Measurements from ENCODE around the gene NTN3. TPM values are rescaled to one million over a fixed set of nuclear protein-coding genes. Genes with fewer than 3 reads are reported as not detected.

NTN3 gene
- total and polyA plus RNA-seq, 11 donors, result 0.09 to 0.50 (median 0.20) TPM; not detected in 5

DNA sequence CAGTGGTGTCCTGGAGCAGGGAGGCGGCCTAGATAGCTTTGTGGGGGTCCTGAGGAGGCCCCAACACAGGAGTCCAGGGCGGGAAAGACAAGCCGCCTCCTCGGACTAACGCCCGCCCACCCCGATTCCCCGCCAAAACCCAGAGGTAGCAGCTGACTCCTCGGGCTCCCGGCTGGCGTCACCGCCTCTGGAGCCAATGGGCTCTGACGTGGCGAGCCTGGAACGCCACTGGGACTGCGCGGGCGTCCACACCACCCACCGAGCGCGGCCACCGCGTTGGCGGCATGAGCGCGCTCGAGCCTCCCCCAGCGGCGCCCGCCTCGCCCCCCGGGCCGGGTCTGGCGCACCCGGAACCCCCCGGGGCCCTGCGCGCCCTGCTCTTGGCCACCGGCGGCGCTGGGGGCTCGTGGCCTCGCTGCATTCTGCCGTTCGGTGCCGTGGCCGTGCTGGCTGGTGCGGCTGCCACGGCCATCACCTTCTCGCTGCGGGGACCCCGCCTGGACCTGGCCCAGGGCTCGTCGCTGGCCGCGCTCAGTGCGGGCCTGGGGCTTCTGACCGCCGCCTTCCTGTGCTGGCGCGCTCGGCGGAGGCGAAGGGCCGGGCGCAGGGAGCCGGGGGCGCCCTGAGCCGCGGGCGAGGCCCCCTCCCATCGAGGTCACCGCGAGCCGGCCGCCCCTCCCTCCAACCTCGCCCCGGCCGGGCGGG, 3.4 kb upstream of the NTN3 start:
- WGBS, 4 donors, result 1% methylated on average over 38 to 80 of the region's 80 CpGs
- peak; percentile 33 to 86 (median 76) for ATAC-seq

DNA sequence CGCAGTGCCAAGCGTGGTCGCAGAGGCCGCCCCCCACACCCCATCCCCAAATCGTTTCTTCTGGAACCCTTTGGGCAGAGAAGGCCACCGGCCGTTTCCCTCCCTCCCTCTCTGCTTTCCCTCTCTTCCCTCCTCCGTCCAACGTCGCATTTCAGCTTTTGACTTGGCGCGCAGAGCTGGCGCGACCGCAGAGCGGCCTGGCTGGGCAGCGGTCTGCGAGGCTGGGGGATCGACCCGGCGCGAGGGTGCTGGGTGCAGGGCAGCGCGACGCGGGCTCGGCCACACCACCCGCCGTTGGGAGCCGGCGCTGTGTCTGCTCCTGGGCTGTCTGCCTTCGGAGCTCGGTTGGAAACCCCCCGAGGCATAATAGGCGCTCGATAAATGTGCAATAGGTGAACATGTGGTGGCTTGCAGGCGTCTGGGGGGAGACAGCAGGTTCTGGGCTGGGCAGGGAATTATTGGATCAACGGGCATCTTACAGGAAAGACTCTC, 2.8 kb upstream of the NTN3 start:
- peak in 1 of 5 donors; percentile 58 for DNase-seq
- H3K4me3 ChIP-seq, result peak overlapping the region; percentile 22 to 72 (median 57)
- no peaks in the 10 kb centered on the region for H3K9me3 ChIP-seq
- WGBS, 4 donors, result 0 to 2% (median 1%) methylated on average over 3 to 38 of the region's 38 CpGs
- H3K27me3 ChIP-seq, result peaks cover 9 to 62% (median 30%) of the 10 kb centered on the region in 9 donors
- peak in 2 of 4 donors; percentile 9 to 10 for ATAC-seq
- no peaks in the 10 kb centered on the region for H3K36me3 ChIP-seq
- TF ChIP-seq CTCF (IDR thresholded peaks at IDR 0.05) (no peak), POLR2A (IDR thresholded peaks at IDR 0.05) (no peak)
- H3K4me1 ChIP-seq, result peaks cover 6 to 48% (median 29%) of the 10 kb centered on the region in 12 donors
- intact Hi-C loops (cut with DNase I), result no loop called here
- peak overlapping the region in 5 of 12 donors; percentile 20 to 66 (median 55) for H3K27ac ChIP-seq

More for the DNA sequence above, 3.4 kb upstream of the NTN3 start:
- Histone ChIP-seq H3K27me3 (peaks cover 6 to 56% (median 24%) of the 10 kb centered on the region in 9 donors), H3K27ac (peak overlapping the region in 5 of 12 donors; percentile 20 to 66 (median 55)), H3K4me1 (peaks cover 6 to 45% (median 29%) of the 10 kb centered on the region in 12 donors), H3K36me3 (no peaks in the 10 kb centered on the region), H3K4me3 (peak overlapping the region; percentile 22 to 72 (median 57)), H3K9me3 (no peaks in the 10 kb centered on the region)
- DNase-seq, result peak; percentile 75 to 88 (median 85)
- peak in 2 of 12 donors; percentile 12 to 17 for TF ChIP-seq CTCF (IDR thresholded peaks at IDR 0.05)
- peak in 1 of 2 donors; percentile 15 for TF ChIP-seq POLR2A (IDR thresholded peaks at IDR 0.05)
- intact Hi-C loops (cut with DNase I), result no loop called here

DNA sequence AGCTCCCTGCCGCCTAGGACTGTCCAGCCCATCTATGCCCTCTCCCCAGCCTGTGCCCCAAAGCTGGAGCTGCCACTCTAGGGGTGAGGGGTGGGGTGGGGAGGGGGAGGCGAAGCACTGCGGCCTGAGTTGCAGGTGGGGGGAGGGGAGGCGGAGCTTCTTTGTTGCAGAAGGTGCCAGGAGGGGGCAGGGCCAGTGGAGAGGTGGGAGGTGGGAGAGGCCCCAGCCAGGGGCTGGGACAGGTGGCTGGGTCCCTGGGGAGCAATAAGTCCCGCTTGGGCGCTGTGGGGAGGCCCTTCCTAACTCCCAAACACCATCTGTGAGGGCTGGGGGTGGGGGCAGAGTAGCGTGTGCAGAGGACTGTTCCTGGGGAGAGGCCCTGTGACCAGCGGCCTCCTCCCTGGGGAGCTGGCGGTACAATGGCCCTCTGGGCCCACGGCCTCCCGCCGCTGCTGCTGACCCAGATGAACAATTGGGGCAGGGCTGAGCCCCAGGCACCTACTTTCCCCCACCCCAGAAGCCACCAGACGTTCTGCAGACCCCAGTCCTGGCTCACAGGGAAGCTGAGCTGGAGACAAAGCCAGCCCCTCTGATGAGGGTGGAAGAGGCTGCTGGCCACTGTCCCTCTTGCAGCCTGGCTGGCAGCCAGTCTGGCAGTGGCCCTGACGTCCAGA, 2.2 kb upstream of the NTN3 start:
- Histone ChIP-seq H3K27me3 (peaks cover 11 to 65% (median 33%) of the 10 kb centered on the region in 9 donors), H3K9me3 (no peaks in the 10 kb centered on the region), H3K4me1 (peaks cover 9 to 53% (median 33%) of the 10 kb centered on the region in 12 donors), H3K36me3 (no peaks in the 10 kb centered on the region), H3K27ac (no peak overlapping the region), H3K4me3 (peak overlapping the region in 5 of 12 donors; percentile 57 to 72 (median 65))
- peak in 1 of 4 donors; percentile 46 for ATAC-seq
- intact Hi-C loops (cut with DNase I), result no loop called here
- WGBS, 4 donors, result 10 to 29% (median 21%) methylated on average over 7 to 14 of the region's 14 CpGs
- no peak for TF ChIP-seq POLR2A (IDR thresholded peaks at IDR 0.05)
- TF ChIP-seq CTCF (IDR thresholded peaks at IDR 0.05), result no peak
- peak in 2 of 5 donors; percentile 45 to 65 for DNase-seq

Measured in heart left ventricle (tissue), 16 donors.